ENCODE results near the gene ZNF552.

Gene ZNF552

DNA sequence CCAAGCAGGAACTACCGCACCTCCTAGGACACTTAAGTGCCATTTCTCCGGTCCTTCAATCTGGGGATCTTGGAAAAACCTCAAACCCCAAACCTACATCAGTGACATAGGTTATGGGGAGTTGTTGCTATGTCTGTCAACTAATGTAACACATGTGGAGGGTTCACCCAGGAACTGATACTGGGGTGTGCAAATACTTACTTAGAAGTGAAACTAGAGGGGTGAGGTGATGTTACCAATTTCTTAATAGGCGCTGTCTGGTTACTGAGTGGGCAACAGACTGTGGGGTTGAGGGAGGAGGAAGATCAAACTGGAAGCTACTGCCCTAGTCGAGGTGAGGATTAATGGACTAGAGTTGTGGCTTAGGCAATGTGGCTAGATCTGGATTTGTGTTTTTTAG is 43.3 kb downstream of the ZNF552 start:
- no peak for DNase-seq

DNA sequence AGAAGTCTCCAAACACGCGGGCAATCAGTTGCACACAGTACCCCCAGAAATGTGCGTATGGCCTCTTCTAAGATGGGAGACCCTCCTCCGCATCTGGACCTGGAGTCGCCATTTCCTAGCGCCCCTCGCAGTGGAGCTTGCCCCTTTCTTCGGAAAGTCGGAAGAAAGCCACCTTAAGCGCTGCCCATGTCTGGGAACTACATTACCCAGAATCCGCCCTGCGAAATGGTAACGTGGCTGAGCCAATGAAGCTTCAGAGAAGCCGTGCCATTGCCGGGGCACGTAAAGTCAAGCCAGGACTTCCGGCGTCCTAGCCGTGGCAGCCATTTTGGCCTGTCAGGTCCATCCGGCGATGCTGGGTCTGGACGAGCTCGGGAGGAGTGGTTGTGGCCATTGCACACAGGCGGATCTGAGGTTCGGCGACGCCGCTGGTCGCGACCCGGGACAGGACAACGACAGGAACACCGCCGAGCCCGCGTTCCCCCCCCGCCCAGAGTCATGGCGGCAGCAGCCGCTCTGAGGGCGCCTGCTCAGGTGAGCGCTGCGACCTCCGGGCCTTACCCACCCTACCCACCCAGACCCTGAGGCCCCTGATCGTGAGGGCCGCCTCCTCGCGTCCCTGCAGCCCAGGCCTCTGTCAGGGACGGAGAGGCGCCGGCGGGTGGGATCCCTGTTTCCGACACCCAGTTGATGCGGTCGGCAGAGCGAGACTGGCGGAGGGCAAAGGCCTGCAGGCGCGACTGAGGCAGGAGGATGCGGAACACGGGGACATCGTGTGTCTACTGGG is 45.2 kb downstream of the ZNF552 start, which contains the start of gene ZNF586:
Gene ZNF586, plus strand, starts transcription at position 332 of the 787 bp plus-strand sequence. Its CDS starts 167 bp downstream, at position 499.
- peak; percentile 80 for DNase-seq

DNA sequence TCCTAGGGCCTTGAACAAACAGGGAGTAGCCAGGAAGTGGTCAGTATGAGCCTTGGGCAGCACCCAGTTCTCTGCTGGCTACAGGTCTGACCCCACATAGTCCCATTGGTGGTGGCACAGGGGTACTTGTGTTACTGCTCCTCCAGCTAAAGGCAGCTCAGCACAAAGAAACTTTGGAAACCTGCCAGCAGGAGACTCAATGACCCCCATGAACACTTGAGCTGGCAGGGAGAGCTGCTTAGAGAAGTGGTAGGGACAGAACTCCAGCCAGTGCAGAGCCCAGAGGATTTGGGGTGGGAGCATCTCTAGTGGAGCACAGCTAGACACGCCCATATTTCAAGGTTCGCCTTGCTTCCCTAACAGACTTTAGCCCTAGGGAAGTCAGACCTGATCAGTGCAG is 55.6 kb downstream of the ZNF552 start:
- DNase-seq: no peak

DNA sequence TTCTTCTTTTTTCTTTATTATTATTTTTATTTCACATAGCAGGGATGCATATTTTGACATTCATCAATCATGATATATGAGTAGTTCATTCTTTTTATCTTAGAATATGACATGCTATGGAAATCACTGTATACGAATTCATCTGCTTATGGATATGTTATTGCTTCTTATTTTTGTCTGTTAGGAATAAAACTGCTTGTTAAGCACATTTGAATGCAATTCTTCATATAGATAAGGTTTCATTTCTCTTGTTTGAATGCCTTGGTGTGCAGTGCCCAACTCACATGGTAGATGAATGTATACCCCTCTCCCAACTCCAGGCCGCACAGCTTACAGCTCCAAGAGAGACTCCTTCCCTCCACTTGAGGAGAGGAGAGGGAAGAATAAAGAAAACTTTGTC is 56.8 kb downstream of the ZNF552 start:
- no peak for DNase-seq

All from NCI-H510A (cell line).